Heart right ventricle (tissue), 16 donors: ENCODE measurements around the gene RNF6. TPM values are rescaled to one million over a fixed set of nuclear protein-coding genes. Genes with fewer than 3 reads are reported as not detected.
"Not testable (repeated sequence)": the region's sequence is repeated elsewhere in the genome, so short reads cannot be mapped to it uniquely, and the experiment has no call there.

Experiments
- ATAC-seq, 8 donors: fragments of 200-7000 bp; cut with Tn5 transposase; one replicate each; pipeline ENCODE4 v1.9.1; 2020; ENCODE audit warnings: mild to moderate bottlenecking in 8 of 8, moderate library complexity in 8 of 8, moderate number of reproducible peaks in 1 of 8
- DNase-seq, 2 donors: peaks; one replicate each; pipeline ENCODE4 v3.0.0-alpha.2; 2020
- H3K27ac ChIP-seq, 10 donors: fragments of 200-600 bp; sonication (generic) in 2 of 10; one replicate each; pipeline versions ENCODE4 v1.5.0 to v1.8.0; 2020 to 2022; ENCODE audit warnings: mild to moderate bottlenecking in 3 of 10
- H3K27me3 ChIP-seq, 7 donors: fragments of 200-600 bp; one replicate each; pipeline ENCODE4 v1.8.0; 2021 to 2022; ENCODE audit warnings: mild to moderate bottlenecking in 2 of 7
- H3K36me3 ChIP-seq, 9 donors: fragments of 200-600 bp; sonication (generic) in 1 of 9; one replicate each; pipeline versions ENCODE4 v1.5.0 to v1.8.0; 2020 to 2022; ENCODE audit warnings: mild to moderate bottlenecking in 2 of 9
- H3K4me1 ChIP-seq, 9 donors: fragments of 200-600 bp; sonication (generic) in 1 of 9; one replicate each; pipeline versions ENCODE4 v1.5.0 to v1.8.0; 2020 to 2022; ENCODE audit warnings: mild to moderate bottlenecking in 4 of 9
- H3K4me3 ChIP-seq, 10 donors: fragments of 200-600 bp; sonication (generic) in 2 of 10; one replicate each; pipeline versions ENCODE4 v1.5.0 to v1.8.0; 2020 to 2022; ENCODE audit warnings: mild to moderate bottlenecking in 7 of 10, moderate library complexity in 2 of 10
- H3K9me3 ChIP-seq, 11 donors: fragments of 200-600 bp in 10 of 11; sonication (generic) in 2 of 11; one replicate each; pipeline versions ENCODE4 v1.5.0 to v1.8.0; 2013 to 2022; ENCODE audit warnings: mild to moderate bottlenecking in 2 of 11, control low read depth in 1 of 11, moderate library complexity in 1 of 11
- CTCF ChIP-seq, 9 donors: fragments of 200-600 bp; sonication (generic) in 2 of 9; IDR thresholded peaks; one replicate each; pipeline versions ENCODE4 v1.5.0 to v1.8.0; 2021 to 2022; ENCODE audit warnings: antibody characterized with exemption in 9 of 9, mild to moderate bottlenecking in 5 of 9, moderate library complexity in 1 of 9
- WGBS, 2 donors: extraction: QIAGEN DNeasy Blood & Tissue Kit; methylation state at CpG; one replicate each; pipeline ENCODE4 v1.1.7; 2013; ENCODE audit warnings: inconsistent platforms in 1 of 2; 5-methylcytosine and 5-hydroxymethylcytosine counted together
- intact Hi-C, 10 donors: fragments of 100-400 bp; cut with DNase I; formaldehyde crosslinking; loops; one replicate each; pipeline versions ENCODE4 v1.11.1 to v1.14.2; 2022
- polyA plus RNA-seq, 2 donors: library from polyadenylated mRNA; stranded (reverse); fragments of 200-250 nt; gene quantifications; one replicate each; pipeline ENCODE4 v1.2.3, GENCODE V29; 2013
- total RNA-seq, 10 donors: library from RNA; stranded (reverse); fragmentation: NEBNext Ultra II Directional in 3 of 10; extraction: Animal tissue kit (Norgen Biotek cat#: 25700) in 3 of 10; gene quantifications; one replicate each; pipeline versions ENCODE4 v1.2.1 to v1.2.4, GENCODE V29; 2021 to 2023
- donor health status: Arrhythmogenic right ventricular cardiomyopathy.
- donor health status: ischemic (EF 13 %, LVEDD 7.1; RV severe dilation, severe dysfunction).
- donor health status: healthy with polysubstance abuse.
- donor health status: DM: no; HTN: yes; CAD: no.
- donor health status: DM: no; HTN: no; CAD: no.
- donor health status: ischemic (EF 25% LVEDD 6.9; RV normal size, moderate dysfunction).
- donor health status: ischemic (EF 25% LVEDD 5.7; RV mildly dilated, moderate dysfunction).
- donor health status: healthy.
- donor health status: DM: yes; HTN: yes; CAD: no.
- donor health status: Ischemic cardiomyopathy.
- donor health status: ischemic (EF 35%, LVEDD 5.7; RV mildly dilated, moderate dysfunction).
- donor health status: nonischemic (EF 11% LVEDD 7.7; RV severe dilation, severe dysfunction).
- donor health status: DM: yes; HTN: yes; CAD: no.
- donor health status: PGD.
- donor health status: ischemic (EF 29% LVEDD 5.4; RV normal size, mild dysfunction).
- donor health status: nonischemic (EF 23%, LVEDD 6.1; RV moderate dilation, normal function).

The RNF6 gene
- total and polyA plus RNA-seq, 12 donors = 8.8 to 26.6 (median 22.8) TPM

GRCh38 chr13:26254583-26255111 lies 32.5 kb upstream of the RNF6 start:
- peak; percentile 48 to 78 (median 58) for ATAC-seq

GRCh38 chr13:26253787-26254582 lies 31.9 kb upstream of the RNF6 start, which contains the start of gene CDK8:
TSS of gene CDK8 (plus strand) at chr13:26254129. CDS start at chr13:26254642, 513 bp downstream.
- peak within 1 kb of the TSS; percentile 70 to 98 (median 94) for H3K27ac ChIP-seq
- H3K9me3 ChIP-seq = no peaks in the 10 kb centered on the region
- intact Hi-C loops = loop anchor here in 4 of 10 donors (1.0 to 10.0 kb wide), 6 partner anchors 32 to 303 kb away; partner anchors contain the start of genes RNF6 (in 1 of the 4) and WASF3 (in 1 of the 4)
- no peaks in the 10 kb centered on the region for H3K27me3 ChIP-seq
- peaks cover 0 to 35% (median 25%) of the 10 kb centered on the region in 9 donors for H3K4me1 ChIP-seq
- H3K36me3 ChIP-seq = no peaks in the 10 kb centered on the region
- H3K4me3 ChIP-seq = peak within 1 kb of the TSS; percentile 74 to 98 (median 88)
- DNase-seq (peak; percentile 92 to 94), ATAC-seq (peak; percentile 94 to 98 (median 97))
- peak in 1 of 9 donors; percentile 18 for TF ChIP-seq CTCF (IDR thresholded peaks at IDR 0.05)
- WGBS, 2 donors = 1% methylated on average over 76 to 79 of the region's 79 CpGs

More at GRCh38 chr13:26254583-26255111, 32.5 kb upstream of the RNF6 start:
- TF ChIP-seq CTCF (IDR thresholded peaks at IDR 0.05) = peak in 1 of 9 donors; percentile 8
- intact Hi-C loops = loop anchor here in 4 of 10 donors (1.0 to 10.0 kb wide), 7 partner anchors 32 to 303 kb away; partner anchors contain the start of genes RNF6 (in 1 of the 4) and WASF3 (in 1 of the 4)
- H3K9me3 ChIP-seq = no peaks in the 10 kb centered on the region
- H3K27me3 ChIP-seq = no peaks in the 10 kb centered on the region
- H3K36me3 ChIP-seq = no peaks in the 10 kb centered on the region
- H3K27ac ChIP-seq = peak overlapping the region; percentile 70 to 98 (median 94)
- 0% methylated on average over 35 of the region's 35 CpGs for WGBS, 2 donors
- DNase-seq = peak; percentile 44 to 54
- peaks cover 0 to 36% (median 25%) of the 10 kb centered on the region in 9 donors for H3K4me1 ChIP-seq
- peak overlapping the region; percentile 74 to 98 (median 88) for H3K4me3 ChIP-seq

- ATAC-seq = no peak
Measured at GRCh38 chr13:26253262-26253786, 31.2 kb upstream of the RNF6 start.

GRCh38 chr13:26252006-26252405 lies 29.9 kb upstream of the RNF6 start:
- not testable (repeated sequence) for ATAC-seq, H3K27ac ChIP-seq, H3K27me3 ChIP-seq

More at GRCh38 chr13:26253262-26253786, 31.2 kb upstream of the RNF6 start:
- WGBS, 2 donors = 38 to 40% methylated on average over 9 of the region's 9 CpGs
- H3K4me1 ChIP-seq = peaks cover 0 to 31% (median 25%) of the 10 kb centered on the region in 9 donors
- intact Hi-C loops = loop anchor here in 3 of 10 donors (5.0 to 10.0 kb wide), 5 partner anchors 69 to 304 kb away; partner anchors contain the start of gene WASF3 (in 1 of the 3)
- TF ChIP-seq CTCF (IDR thresholded peaks at IDR 0.05) = no peak
- DNase-seq = no peak
- no peaks in the 10 kb centered on the region for H3K36me3 ChIP-seq
- no peaks in the 10 kb centered on the region for H3K27me3 ChIP-seq
- H3K4me3 ChIP-seq = peak overlapping the region; percentile 74 to 98 (median 88)
- H3K9me3 ChIP-seq = no peaks in the 10 kb centered on the region
- H3K27ac ChIP-seq = peak overlapping the region in 8 of 10 donors; percentile 88 to 98 (median 94)

More at GRCh38 chr13:26252006-26252405, 29.9 kb upstream of the RNF6 start:
- DNase-seq, H3K9me3 ChIP-seq, H3K36me3 ChIP-seq, H3K4me3 ChIP-seq: not testable (repeated sequence)
- 75 to 93% methylated on average over 4 of the region's 4 CpGs for WGBS, 2 donors
- intact Hi-C loops = loop anchor here in 3 of 10 donors (5.0 to 10.0 kb wide), 5 partner anchors 67 to 305 kb away; partner anchors contain the start of gene WASF3 (in 1 of the 3)
- H3K4me1 ChIP-seq = peaks cover 0 to 24% (median 19%) of the 10 kb centered on the region in 9 donors
